Left cardiac atrium (tissue), 4 donors: ENCODE data around the gene JMJD8. TPM values are rescaled to one million over a fixed set of nuclear protein-coding genes. Genes with fewer than 3 reads are reported as not detected.
A peak's percentile ranks its signal among the peaks of the same experiment; 100 is the strongest.

ENCODE experiments used
- ATAC-seq, 2 donors: fragments of 200-7000 bp; cut with Tn5 transposase; one replicate each; pipeline ENCODE4 v1.9.1; 2020; ENCODE audit warnings: mild to moderate bottlenecking in 2 of 2, moderate library complexity in 2 of 2
- DNase-seq: peaks from one replicate; pipeline ENCODE4 v3.0.0-alpha.2; 2020
- intact Hi-C, 2 donors: fragments of 100-400 bp; cut with DNase I; formaldehyde crosslinking; loops; one replicate each; pipeline versions ENCODE4 v1.14.1 to v1.15.1; 2022 to 2023
- total RNA-seq, 2 donors: library from RNA; stranded (reverse); fragmentation: NEBNext Ultra II Directional; extraction: Animal tissue kit (Norgen Biotek cat#: 25700); gene quantifications; one replicate each; pipeline ENCODE4 v1.2.1, GENCODE V29; 2021
- donor health status: DM: no; HTN: yes; CAD: no.
- donor health status: DM: no; HTN: yes; CAD: no; lungs with severe emphysema.
- donor health status: DM: yes; HTN: yes; CAD: no.
- donor health status: Dilated cardiomyopathy.

The JMJD8 gene
- total RNA-seq, 2 donors from 2014 or later, result 45.5 to 48.9 TPM

DNA sequence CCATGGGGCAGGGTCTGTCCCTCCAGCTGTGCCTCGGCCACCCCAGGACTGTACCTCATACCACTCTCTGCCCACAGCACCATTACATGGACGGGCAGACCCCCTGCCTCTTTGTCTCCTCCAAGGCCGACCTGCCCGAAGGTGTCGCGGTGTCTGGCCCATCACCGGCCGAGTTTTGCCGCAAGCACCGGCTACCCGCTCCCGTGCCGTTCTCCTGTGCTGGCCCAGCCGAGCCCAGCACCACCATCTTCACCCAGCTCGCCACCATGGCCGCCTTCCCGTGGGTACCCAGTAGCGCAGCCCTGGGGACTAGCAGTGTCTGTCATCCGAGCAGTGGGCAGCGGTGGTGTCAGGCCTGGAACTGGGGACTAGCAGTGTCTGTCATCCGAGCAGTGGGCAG lies 11.3 kb downstream of the JMJD8 start:
- ATAC-seq, result no peak
- intact Hi-C loops, result no loop called here
- no peak for DNase-seq

- intact Hi-C loops, result no loop called here
- no peak for DNase-seq
- ATAC-seq, result no peak
Measured at GRCh38 chr16:672371-672770, 11.8 kb downstream of the JMJD8 start.

DNA sequence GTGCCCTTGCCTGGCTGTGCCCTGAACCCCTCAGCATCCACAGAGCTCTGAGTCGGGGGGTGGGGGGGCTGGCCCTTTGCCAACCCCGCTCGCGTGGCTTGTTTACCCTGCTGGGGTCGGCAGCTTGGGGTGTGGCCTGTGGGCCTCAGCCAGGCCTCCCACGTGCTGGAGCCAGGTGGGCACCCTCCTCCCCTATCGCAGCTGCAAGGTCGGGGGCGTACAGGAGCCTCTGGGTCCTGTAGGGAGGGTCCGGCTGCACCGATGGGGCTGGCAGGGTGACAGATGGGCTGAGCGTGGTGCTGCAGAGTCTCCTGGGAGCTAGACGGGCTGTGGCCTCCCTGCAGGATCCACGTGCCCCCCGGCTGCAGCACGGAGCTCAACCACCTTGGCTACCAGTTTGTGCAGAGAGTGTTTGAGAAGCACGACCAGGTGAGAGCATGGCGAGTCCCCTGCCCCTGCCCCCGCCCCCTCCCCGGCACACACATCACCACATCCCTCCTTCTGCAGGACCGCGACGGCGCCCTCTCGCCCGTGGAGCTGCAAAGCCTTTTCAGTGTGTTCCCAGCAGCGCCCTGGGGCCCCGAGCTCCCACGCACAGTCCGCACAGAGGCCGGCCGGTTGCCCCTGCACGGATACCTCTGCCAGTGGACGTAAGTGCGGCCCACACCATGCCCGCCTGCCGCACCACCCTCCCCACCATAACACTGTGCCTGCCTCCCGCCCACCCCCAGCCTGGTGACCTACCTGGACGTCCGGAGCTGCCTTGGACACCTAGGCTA lies 12.6 kb downstream of the JMJD8 start:
- intact Hi-C loops, result no loop called here
- no peak for ATAC-seq

DNA sequence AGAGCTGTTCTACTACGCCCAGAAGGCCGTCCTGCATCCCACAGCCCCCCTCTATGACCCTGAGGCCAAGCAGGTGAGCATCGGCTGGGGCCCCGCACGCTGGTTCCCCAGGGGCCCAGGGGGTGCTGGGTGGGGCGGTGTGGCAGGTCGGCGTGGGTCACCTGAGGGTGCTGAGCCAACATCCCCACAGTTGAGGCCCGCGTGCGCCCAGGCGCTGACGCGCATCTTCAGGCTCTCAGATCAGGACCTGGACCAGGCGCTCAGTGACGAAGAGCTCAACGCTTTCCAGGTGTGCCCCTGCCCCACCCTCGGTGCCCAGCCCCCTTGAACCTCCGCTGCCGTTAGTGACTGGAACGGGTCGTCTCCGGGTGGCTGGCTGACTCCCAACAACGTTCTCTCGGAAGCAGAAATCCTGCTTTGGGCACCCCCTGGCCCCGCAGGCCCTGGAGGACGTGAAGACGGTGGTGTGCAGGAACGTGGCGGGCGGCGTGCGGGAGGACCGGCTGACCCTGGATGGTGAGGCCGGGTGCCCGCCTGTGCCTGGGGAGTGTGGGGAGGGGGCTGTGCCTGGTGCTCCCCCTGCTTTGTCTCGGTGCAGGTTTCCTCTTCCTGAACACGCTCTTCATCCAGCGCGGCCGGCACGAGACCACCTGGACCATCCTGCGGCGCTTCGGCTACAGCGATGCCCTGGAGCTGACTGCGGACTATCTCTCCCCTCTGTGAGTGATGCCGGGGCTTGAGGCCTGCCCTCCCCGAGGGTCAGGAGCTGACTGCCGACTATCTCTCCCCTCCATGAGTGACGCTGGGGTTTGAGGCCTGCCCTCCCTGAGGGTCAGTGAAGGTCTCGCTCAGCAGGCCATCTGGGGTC lies 13.4 kb downstream of the JMJD8 start:
- no peak for DNase-seq
- intact Hi-C loops, result no loop called here
- no peak for ATAC-seq

More for the DNA sequence above, 12.6 kb downstream of the JMJD8 start:
- no peak for DNase-seq

- intact Hi-C loops, result loop anchor here in 1 of 2 donors (5.0 kb wide), 1 partner anchor 87 kb away; no protein-coding TSS in a partner anchor
- no peak for ATAC-seq
Measured at GRCh38 chr16:669666-670065, 14.5 kb downstream of the JMJD8 start.

DNA sequence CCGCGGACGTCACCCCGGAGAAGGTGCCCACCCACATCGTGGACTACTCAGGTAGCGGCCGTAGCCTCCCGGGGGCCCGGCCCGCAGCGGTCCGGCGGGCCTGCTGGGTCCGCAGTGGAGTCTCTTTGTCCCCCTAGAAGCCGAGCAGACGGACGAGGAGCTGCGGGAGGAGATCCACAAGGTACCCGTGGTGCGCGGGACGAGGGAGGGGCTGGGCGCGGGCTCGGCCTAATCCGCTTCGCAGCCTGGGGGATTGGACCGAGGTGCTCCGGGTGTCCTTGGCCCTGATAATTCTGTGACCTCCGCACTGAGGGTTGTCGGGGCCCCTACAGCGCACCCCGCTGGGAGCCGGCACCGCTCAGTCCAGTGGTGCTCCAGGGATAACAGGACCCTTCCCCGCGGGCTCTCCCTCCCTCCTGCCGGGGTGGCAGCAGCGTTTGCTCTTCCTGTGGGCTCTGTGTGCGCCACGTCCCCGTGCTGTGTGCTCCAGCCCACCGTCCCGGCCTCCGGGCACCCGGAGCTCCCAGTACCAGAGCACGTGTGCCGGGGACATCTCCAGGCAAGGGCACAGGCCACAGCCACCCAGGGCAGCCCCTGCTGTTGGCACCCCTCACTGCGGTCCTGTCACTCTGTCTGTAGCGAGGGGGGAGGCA lies 15.5 kb downstream of the JMJD8 start:
- intact Hi-C loops, result loop anchor here in 1 of 2 donors (5.0 kb wide), 1 partner anchor 86 kb away; no protein-coding TSS in a partner anchor
- ATAC-seq, result peak; percentile 3 to 11
- DNase-seq, result no peak

More at GRCh38 chr16:669666-670065, 14.5 kb downstream of the JMJD8 start:
- no peak for DNase-seq

DNA sequence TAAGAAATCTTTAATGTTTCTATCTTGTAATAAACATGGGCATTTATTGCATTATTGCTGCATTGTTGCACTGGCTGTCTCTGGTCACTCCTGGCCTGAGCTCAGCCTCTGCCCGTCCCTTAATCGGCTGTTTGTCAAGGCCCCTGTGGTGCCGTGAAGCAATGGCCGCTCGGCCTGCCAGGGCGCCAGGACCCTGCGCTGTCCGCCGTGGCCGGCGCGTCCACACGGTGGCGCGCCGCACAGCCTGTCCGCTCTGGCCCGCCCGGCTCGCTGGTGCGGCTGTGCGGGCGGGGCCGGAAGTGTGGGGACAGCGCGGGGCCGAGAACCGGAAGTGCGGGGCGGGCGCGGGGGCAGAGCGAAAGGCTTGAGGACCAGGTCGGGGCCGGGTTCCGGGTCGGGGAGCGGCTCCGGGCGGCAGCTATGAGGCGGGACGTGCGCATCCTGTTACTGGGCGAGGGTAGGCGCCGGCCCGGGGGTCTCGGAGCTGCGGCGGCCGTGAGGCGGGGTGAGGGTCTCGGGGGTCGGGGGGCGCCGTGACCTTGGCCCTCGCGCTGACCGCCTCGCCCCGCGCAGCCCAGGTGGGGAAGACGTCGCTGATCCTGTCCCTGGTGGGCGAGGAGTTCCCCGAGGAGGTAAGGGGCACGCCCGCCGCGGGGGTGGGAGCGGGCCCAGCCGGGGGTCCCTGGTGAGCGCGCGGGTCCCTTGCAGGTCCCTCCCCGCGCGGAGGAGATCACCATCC lies 16.2 kb downstream of the JMJD8 start, which contains the start of gene RHOT2:
Gene RHOT2, plus strand, starts transcription at position 353 of the 739 bp plus-strand sequence. Its CDS starts 68 bp downstream, at position 421.
- peak; percentile 92 to 97 for ATAC-seq

GRCh38 chr16:667113-667779 lies 16.9 kb downstream of the JMJD8 start:
- no peak for DNase-seq
- intact Hi-C loops, result loop anchor here in 1 of 2 donors (5.0 kb wide), 1 partner anchor 85 kb away; no protein-coding TSS in a partner anchor

More for the DNA sequence above, 16.2 kb downstream of the JMJD8 start, which contains the start of gene RHOT2:
- peak; percentile 95 for DNase-seq
- intact Hi-C loops, result loop anchor here in 1 of 2 donors (5.0 kb wide), 1 partner anchor 86 kb away; no protein-coding TSS in a partner anchor

GRCh38 chr16:666572-666971 lies 17.6 kb downstream of the JMJD8 start:
- ATAC-seq, result no peak
- intact Hi-C loops, result loop anchor here in 1 of 2 donors (5.0 kb wide), 1 partner anchor 84 kb away; no protein-coding TSS in a partner anchor
- no peak for DNase-seq

More at GRCh38 chr16:667113-667779, 16.9 kb downstream of the JMJD8 start:
- ATAC-seq, result no peak

DNA sequence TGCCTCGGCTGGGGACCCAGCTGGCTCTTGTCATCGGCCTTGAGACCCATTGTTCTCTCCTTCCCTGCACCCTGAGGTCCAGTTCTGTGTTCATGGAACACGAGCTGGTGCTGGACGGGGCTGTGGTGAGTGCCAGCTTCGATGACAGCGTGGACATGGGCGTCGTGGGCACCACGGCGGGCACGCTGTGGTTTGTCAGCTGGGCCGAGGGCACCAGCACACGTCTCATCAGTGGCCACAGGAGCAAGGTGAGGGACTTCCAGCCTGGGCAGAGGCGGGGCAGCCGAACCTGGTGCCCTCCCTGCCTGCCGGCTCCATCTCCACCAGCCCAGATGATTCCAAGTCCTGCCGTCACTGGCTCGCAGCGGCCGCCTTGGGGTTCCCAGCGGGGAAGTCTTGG lies 21.5 kb downstream of the JMJD8 start:
- no peak for ATAC-seq
- no peak for DNase-seq
- intact Hi-C loops, result loop anchor here in 1 of 2 donors (5.0 kb wide), 1 partner anchor 90 kb away; no protein-coding TSS in a partner anchor

GRCh38 chr16:662095-662494 lies 22.0 kb downstream of the JMJD8 start:
- ATAC-seq (no peak), DNase-seq (no peak)
- intact Hi-C loops, result loop anchor here in 1 of 2 donors (5.0 kb wide), 1 partner anchor 90 kb away; no protein-coding TSS in a partner anchor

DNA sequence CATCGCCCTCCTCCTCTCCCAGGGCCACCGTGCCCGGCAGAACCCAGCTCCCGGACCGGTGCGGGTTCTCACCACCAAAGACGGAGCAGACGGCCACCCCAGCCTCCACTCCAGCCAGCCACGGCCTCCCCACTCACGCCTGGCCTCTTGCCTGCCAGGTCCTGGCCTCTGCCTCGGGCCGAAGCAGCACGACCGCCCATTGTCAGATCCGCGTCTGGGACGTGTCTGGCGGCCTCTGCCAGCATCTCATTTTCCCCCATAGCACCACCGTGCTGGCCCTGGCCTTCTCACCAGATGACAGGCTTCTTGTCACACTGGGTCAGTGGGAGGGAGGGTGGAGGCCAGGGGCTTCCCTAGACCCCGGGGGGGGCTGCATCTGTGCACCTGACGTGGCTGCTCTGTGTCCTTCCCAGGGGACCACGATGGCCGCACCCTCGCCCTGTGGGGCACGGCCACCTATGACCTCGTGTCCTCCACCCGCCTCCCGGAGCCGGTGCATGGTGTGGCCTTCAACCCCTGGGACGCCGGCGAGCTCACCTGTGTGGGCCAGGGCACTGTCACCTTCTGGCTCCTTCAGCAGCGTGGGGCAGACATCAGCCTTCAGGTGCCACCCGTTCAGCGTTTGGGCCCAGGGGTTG lies 22.8 kb downstream of the JMJD8 start:
- no peak for ATAC-seq
- intact Hi-C loops, result loop anchor here in 1 of 2 donors (5.0 kb wide), 1 partner anchor 89 kb away; no protein-coding TSS in a partner anchor
- DNase-seq, result no peak

GRCh38 chr16:660459-661183 lies 23.5 kb downstream of the JMJD8 start:
- intact Hi-C loops, result loop anchor here in 1 of 2 donors (5.0 kb wide), 1 partner anchor 88 kb away; no protein-coding TSS in a partner anchor

GRCh38 chr16:660132-660458 lies 24.0 kb downstream of the JMJD8 start:
- ATAC-seq (peak in 1 of 2 donors; percentile 1), DNase-seq (no peak)
- intact Hi-C loops, result loop anchor here in 1 of 2 donors (5.0 kb wide), 1 partner anchor 88 kb away; no protein-coding TSS in a partner anchor

More at GRCh38 chr16:660459-661183, 23.5 kb downstream of the JMJD8 start:
- DNase-seq (peak; percentile 92), ATAC-seq (peak; percentile 79 to 90)

- DNase-seq (no peak), ATAC-seq (no peak)
- intact Hi-C loops, result loop anchor here in 1 of 2 donors (5.0 kb wide), 1 partner anchor 87 kb away; no protein-coding TSS in a partner anchor
Measured at GRCh38 chr16:659618-660017, 24.5 kb downstream of the JMJD8 start.
